A549 (cell line): ENCODE results near the gene HEXIM2. TPM values are rescaled to one million over a fixed set of nuclear protein-coding genes. Genes with fewer than 3 reads are reported as not detected.
A peak's percentile ranks its signal among the peaks of the same experiment; 100 is the strongest.

Experiments used
- ATAC-seq, 2 experiments: fragments of 200-7000 bp in 1 of 2; fragments of >200 bp in 1 of 2; cut with Nextera tagmentation in 1 of 2; cut with Tn5 transposase in 1 of 2; 3 replicates each; pipeline versions ENCODE4 v1.8.0 to v1.9.1; 2018 to 2020; ENCODE audit warnings: mild to moderate bottlenecking in 1 of 2, moderate library complexity in 1 of 2
- CTCF ChIA-PET: fragments of 300-600 bp; sonication (Branson Sonifier 250); formaldehyde crosslinking; extraction: SDS; loops from one replicate; lab custom pipeline; 2021; ENCODE audit warnings: antibody characterized with exemption, inconsistent platforms; lab: Yijun Ruan, JAX
- POLR2A ChIA-PET: fragments of 350-600 bp; formaldehyde crosslinking; extraction: SDS; loops from one replicate; lab custom pipeline; 2021; ENCODE audit warnings: antibody characterized with exemption, inconsistent platforms; lab: Yijun Ruan, JAX
- DNase-seq, 2 experiments: peaks; one replicate each; pipeline versions ENCODE4 v3.0.0 to v3.0.0-alpha.2; 2011 to 2016; ENCODE audit warnings: low read depth in 1 of 2, low spot score in 1 of 2
- FAIRE-seq: peaks from 2 replicates; lab custom pipeline; 2011; peaks lifted over from hg19 to GRCh38; lab: Jason Lieb, UNC
- H3K27ac ChIP-seq, 2 experiments: fragments of >200 bp; sonication (Bioruptor Twin); formaldehyde crosslinking; 3 replicates each; pipeline ENCODE4 v1.5.1; 2016 to 2017
- H3K4me1 ChIP-seq: fragments of >200 bp; sonication (Bioruptor Twin); formaldehyde crosslinking; 3 replicates; pipeline ENCODE4 v1.6.1; 2016
- H3K4me2 ChIP-seq: fragments of >200 bp; sonication (Bioruptor Twin); formaldehyde crosslinking; 3 replicates; pipeline ENCODE4 v1.6.1; 2016
- H3K4me3 ChIP-seq: fragments of >200 bp; sonication (Bioruptor Twin); formaldehyde crosslinking; 3 replicates; pipeline ENCODE4 v1.5.1; 2016
- H3K9me3 ChIP-seq: fragments of >200 bp; sonication (Bioruptor Twin); formaldehyde crosslinking; 3 replicates; pipeline ENCODE4 v1.6.1; 2016
- ATOH8 ChIP-seq: fragments of 250-450 bp; sonication (Bioruptor Pico); IDR thresholded peaks from 2 replicates; pipeline ENCODE4 v1.5.0; 2020; ENCODE audit warnings: low read depth, mild to moderate bottlenecking, moderate library complexity
- CBX2 ChIP-seq: fragments of 200-600 bp; sonication (generic); IDR thresholded peaks from 2 replicates; pipeline ENCODE4 v1.6.1; 2016; ENCODE audit warnings: low read depth, mild to moderate bottlenecking, borderline replicate concordance
- CHD2 ChIP-seq: fragments of 150-350 bp; IDR thresholded peaks from 2 replicates; pipeline ENCODE4 v1.6.1; 2014; ENCODE audit warnings: low read length; ENCODE audit not compliant: partially characterized antibody
- CHD4 ChIP-seq: fragments of 200-600 bp; sonication (generic); IDR thresholded peaks from 2 replicates; pipeline ENCODE4 v1.6.1; 2016; ENCODE audit warnings: antibody characterized with exemption, mild to moderate bottlenecking, borderline replicate concordance
- CTCF ChIP-seq: fragments of >200 bp; sonication (Bioruptor Twin); formaldehyde crosslinking; IDR thresholded peaks from 3 replicates; pipeline ENCODE4 v1.5.1; 2016
- E2F6 ChIP-seq: IDR thresholded peaks from 2 replicates; pipeline ENCODE4 v1.6.1; 2012; ENCODE audit warnings: low read depth, borderline replicate concordance
- EP300 ChIP-seq, 2 experiments: fragments of >200 bp; sonication (Bioruptor Twin); formaldehyde crosslinking; IDR thresholded peaks; 2 replicates in 1 of 2; 3 replicates in 1 of 2; pipeline ENCODE4 v1.6.1; 2016 to 2017
- ESRRA ChIP-seq: fragments of 150-350 bp; IDR thresholded peaks from 2 replicates; pipeline ENCODE4 v1.6.1; 2014; ENCODE audit warnings: mild to moderate bottlenecking, low read length, borderline replicate concordance
- FOSB ChIP-seq: fragments of 250-450 bp; sonication (Bioruptor Pico); IDR thresholded peaks from 2 replicates; pipeline ENCODE4 v1.5.0; 2020; ENCODE audit warnings: mild to moderate bottlenecking, moderate library complexity
- FOSL2 ChIP-seq, 2 experiments: fragments of 450-650 bp in 1 of 2; fragments of >200 bp in 1 of 2; sonication (Bioruptor Twin) in 1 of 2; formaldehyde crosslinking; IDR thresholded peaks; 2 replicates each; pipeline versions ENCODE4 v1.5.0 to v1.6.1; 2016 to 2020; ENCODE audit warnings: mild to moderate bottlenecking in 1 of 2, moderate library complexity in 1 of 2
- FOXS1 ChIP-seq: fragments of 250-450 bp; sonication (Bioruptor Pico); IDR thresholded peaks from 2 replicates; pipeline ENCODE4 v1.5.0; 2020; ENCODE audit warnings: mild to moderate bottlenecking, moderate library complexity
- GATA3 ChIP-seq: IDR thresholded peaks from 2 replicates; pipeline ENCODE4 v1.6.1; 2012; ENCODE audit warnings: borderline replicate concordance
- HOXB13 ChIP-seq: fragments of 250-450 bp; sonication (Bioruptor Pico); IDR thresholded peaks from 2 replicates; pipeline ENCODE4 v1.5.0; 2020; ENCODE audit warnings: low read depth, mild to moderate bottlenecking, moderate library complexity
- HOXB5 ChIP-seq: fragments of 250-450 bp; sonication (Bioruptor Pico); IDR thresholded peaks from 2 replicates; pipeline ENCODE4 v1.5.0; 2020; ENCODE audit warnings: mild to moderate bottlenecking, moderate library complexity
- JUN ChIP-seq, 2 experiments: fragments of >200 bp; sonication (Bioruptor Twin); formaldehyde crosslinking; IDR thresholded peaks; 2 replicates in 1 of 2; 3 replicates in 1 of 2; pipeline ENCODE4 v1.6.1; 2016 to 2017
- MAFK ChIP-seq: fragments of 450-650 bp; IDR thresholded peaks from 2 replicates; pipeline ENCODE4 v1.6.1; 2014; ENCODE audit not compliant: partially characterized antibody
- MAZ ChIP-seq: fragments of 150-350 bp; IDR thresholded peaks from 2 replicates; pipeline ENCODE4 v1.6.1; 2014; ENCODE audit warnings: antibody characterized with exemption, low read depth, low read length, borderline replicate concordance
- MYC ChIP-seq: IDR thresholded peaks from 2 replicates; pipeline ENCODE4 v1.6.1; 2012; ENCODE audit warnings: mild to moderate bottlenecking, inconsistent platforms, low read length, improper control_type of control experiment, borderline replicate concordance
- NPAS2 ChIP-seq: fragments of 250-450 bp; sonication (Bioruptor Pico); IDR thresholded peaks from 2 replicates; pipeline ENCODE4 v1.8.0; 2022; ENCODE audit warnings: mild to moderate bottlenecking, moderate library complexity, borderline replicate concordance
- PHF8 ChIP-seq: fragments of 200-600 bp; sonication (generic); IDR thresholded peaks from 2 replicates; pipeline ENCODE4 v1.6.1; 2016; ENCODE audit warnings: low read depth, mild to moderate bottlenecking, antibody characterized with exemption, moderate library complexity, borderline replicate concordance
- RARB ChIP-seq: fragments of 250-450 bp; sonication (Bioruptor Pico); IDR thresholded peaks from 2 replicates; pipeline ENCODE4 v1.8.0; 2021; ENCODE audit warnings: mild to moderate bottlenecking, moderate library complexity
- RFX5 ChIP-seq: fragments of 450-650 bp; IDR thresholded peaks from 2 replicates; pipeline ENCODE4 v1.7.1; 2014; ENCODE audit warnings: antibody characterized with exemption, mild to moderate bottlenecking, moderate library complexity
- RNF2 ChIP-seq: fragments of 200-600 bp; sonication (generic); IDR thresholded peaks from 2 replicates; pipeline ENCODE4 v1.6.1; 2016; ENCODE audit warnings: low read depth, mild to moderate bottlenecking, antibody characterized with exemption, moderate library complexity, borderline replicate concordance
- WGBS: methylation state at CpG from one replicate; pipeline ENCODE4 v1.1.6; 2017; ENCODE audit errors: missing lambda C conversion rate; 5-methylcytosine and 5-hydroxymethylcytosine counted together
- polyA plus RNA-seq, 4 experiments: library from polyadenylated mRNA; depleted of rRNA in 3 of 4; stranded (reverse); fragments of >200 nt; fragmentation: RNase III in 1 of 4; extraction: RNeasy Plus Mini Kit Qiagen cat#74134 plus additional on column Dnase treatment in 1 of 4; gene quantifications; 2 replicates in 3 of 4; 3 replicates in 1 of 4; pipeline ENCODE4 v1.2.3, GENCODE V29; 2011 to 2017
- TF ChIP-seq, protein P1 (sequence below): fragments of >200 bp; sonication (Bioruptor Twin); formaldehyde crosslinking; IDR thresholded peaks from 3 replicates; pipeline ENCODE4 v1.6.1; 2016
- TF ChIP-seq, protein P2 (sequence below): IDR thresholded peaks from 2 replicates; pipeline ENCODE4 v1.6.1; 2012
- TF ChIP-seq, protein P3 (sequence below): IDR thresholded peaks from 2 replicates; pipeline ENCODE4 v1.6.1; 2012

Gene HEXIM2
- polyA plus RNA-seq, 2 of the 4 experiments (the other 2 are of a cell fraction) = 15.5 to 23.1 TPM

GRCh38 chr17:45171338-45172231 is 9.9 kb downstream of the HEXIM2 start (continued):
- TF ChIP-seq, protein P1, sequence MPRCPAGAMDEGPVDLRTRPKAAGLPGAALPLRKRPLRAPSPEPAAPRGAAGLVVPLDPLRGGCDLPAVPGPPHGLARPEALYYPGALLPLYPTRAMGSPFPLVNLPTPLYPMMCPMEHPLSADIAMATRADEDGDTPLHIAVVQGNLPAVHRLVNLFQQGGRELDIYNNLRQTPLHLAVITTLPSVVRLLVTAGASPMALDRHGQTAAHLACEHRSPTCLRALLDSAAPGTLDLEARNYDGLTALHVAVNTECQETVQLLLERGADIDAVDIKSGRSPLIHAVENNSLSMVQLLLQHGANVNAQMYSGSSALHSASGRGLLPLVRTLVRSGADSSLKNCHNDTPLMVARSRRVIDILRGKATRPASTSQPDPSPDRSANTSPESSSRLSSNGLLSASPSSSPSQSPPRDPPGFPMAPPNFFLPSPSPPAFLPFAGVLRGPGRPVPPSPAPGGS = peak; percentile 59; the same call in 2 of the 3 replicates
- TF ChIP-seq ESRRA (no peak), EP300 (IDR thresholded peaks at IDR 0.05) (peak; percentile 58 to 91; a peak in 3 of 5 replicates), MAZ (0 out of 2 replicates have a peak, but pooled peaks have one; percentile 14), HOXB13 (CRISPR knock-in tag) (peak; percentile 59; the same call in 1 of the 2 replicates), PHF8 (no peak), JUN (IDR thresholded peaks at IDR 0.05) (peak; percentile 94 to 95; a peak in 4 of 5 replicates), RARB (CRISPR knock-in tag) (0 out of 2 replicates have a peak, but pooled peaks have one; percentile 9), GATA3 (peak; percentile 70), HOXB5 (CRISPR knock-in tag) (peak; percentile 34; the same call in 1 of the 2 replicates), MYC (0 out of 2 replicates have a peak, but pooled peaks have one; percentile 27)
- TF ChIP-seq, protein P2, sequence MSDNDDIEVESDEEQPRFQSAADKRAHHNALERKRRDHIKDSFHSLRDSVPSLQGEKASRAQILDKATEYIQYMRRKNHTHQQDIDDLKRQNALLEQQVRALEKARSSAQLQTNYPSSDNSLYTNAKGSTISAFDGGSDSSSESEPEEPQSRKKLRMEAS = peak; percentile 81
- TF ChIP-seq, protein P3, sequence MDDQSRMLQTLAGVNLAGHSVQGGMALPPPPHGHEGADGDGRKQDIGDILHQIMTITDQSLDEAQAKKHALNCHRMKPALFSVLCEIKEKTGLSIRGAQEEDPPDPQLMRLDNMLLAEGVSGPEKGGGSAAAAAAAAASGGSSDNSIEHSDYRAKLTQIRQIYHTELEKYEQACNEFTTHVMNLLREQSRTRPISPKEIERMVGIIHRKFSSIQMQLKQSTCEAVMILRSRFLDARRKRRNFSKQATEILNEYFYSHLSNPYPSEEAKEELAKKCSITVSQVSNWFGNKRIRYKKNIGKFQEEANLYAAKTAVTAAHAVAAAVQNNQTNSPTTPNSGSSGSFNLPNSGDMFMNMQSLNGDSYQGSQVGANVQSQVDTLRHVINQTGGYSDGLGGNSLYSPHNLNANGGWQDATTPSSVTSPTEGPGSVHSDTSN = 0 out of 2 replicates have a peak, but pooled peaks have one; percentile 19

GRCh38 chr17:45172232-45172540 is 10.5 kb downstream of the HEXIM2 start:
- Histone ChIP-seq H3K4me1 (peaks cover 76% of the 10 kb centered on the region), H3K4me2 (peak overlapping the region; percentile 95), H3K27ac (peak overlapping the region; percentile 96 to 100), H3K4me3 (peak overlapping the region; percentile 36), H3K9me3 (no peaks in the 10 kb centered on the region)
- ATAC-seq (peak; percentile 32 to 40), FAIRE-seq (no peak), DNase-seq (no peak)
- POLR2A ChIA-PET = interaction anchor here (0.6 to 7.6 kb wide), 16 partner anchors 10 to 302 kb away, joined by 3 to 371 read pairs (median 6); partner anchors contain the start of genes ACBD4, HEXIM1 and HEXIM2
- CTCF ChIA-PET = interaction anchor here (1.0 to 43.5 kb wide), 9 partner anchors 11 to 122 kb away, joined by 3 to 2147 read pairs (median 26); partner anchors contain the start of genes ACBD4, FMNL1, HEXIM1 and HEXIM2
- 0 out of 2 replicates have a peak, but pooled peaks have one; percentile 8 for TF ChIP-seq HOXB5 (CRISPR knock-in tag)
- no peak for TF ChIP-seq RNF2
- TF ChIP-seq RFX5 = no peak
- TF ChIP-seq CHD2 = peak; percentile 11
- no peak for TF ChIP-seq MAFK
- no peak for TF ChIP-seq NPAS2 (CRISPR knock-in tag)
- no peak for TF ChIP-seq FOXS1 (CRISPR knock-in tag)
- TF ChIP-seq CHD4 = no peak
- TF ChIP-seq EP300 (IDR thresholded peaks at IDR 0.05) = no peak
- TF ChIP-seq MAZ = no peak
- TF ChIP-seq ATOH8 (CRISPR knock-in tag) = no peak
- TF ChIP-seq, protein P3 = 0 out of 2 replicates have a peak, but pooled peaks have one; percentile 21
- no peak for TF ChIP-seq HOXB13 (CRISPR knock-in tag)
- TF ChIP-seq CTCF = no peak
- no peak for TF ChIP-seq E2F6
- no peak for TF ChIP-seq CBX2
- no peak for TF ChIP-seq FOSL2 (IDR thresholded peaks at IDR 0.05)
- no peak for TF ChIP-seq FOSL2 (CRISPR knock-in tag; IDR thresholded peaks at IDR 0.05)
- TF ChIP-seq RARB (CRISPR knock-in tag) = no peak
- no peak for TF ChIP-seq FOSB (CRISPR knock-in tag)
- TF ChIP-seq PHF8 = no peak
- WGBS = 3% methylated on average over 5 of the region's 5 CpGs
